GM10847 (cell line): ENCODE data around the gene ALPG.
"Not testable (repeated sequence)": the region's sequence is repeated elsewhere in the genome, so short reads cannot be mapped to it uniquely, and the experiment has no call there.

ENCODE experiments used
- POLR2A ChIP-seq: IDR thresholded peaks from 2 replicates; pipeline ENCODE4 v1.6.1; 2011; ENCODE audit not compliant: insufficient read length; ENCODE audit errors: extremely low read depth

ALPG gene

GRCh38 chr2:232376713-232377112 lies 29.9 kb upstream of the ALPG start:
- no peak for TF ChIP-seq POLR2A

GRCh38 chr2:232377319-232377718 lies 29.3 kb upstream of the ALPG start:
- no peak for TF ChIP-seq POLR2A

GRCh38 chr2:232377841-232378734 lies 28.6 kb upstream of the ALPG start:
- no peak for TF ChIP-seq POLR2A

GRCh38 chr2:232378735-232379151 lies 27.9 kb upstream of the ALPG start, which contains the start of gene ALPP:
ALPP (plus strand) TSS chr2:232378751; CDS start chr2:232378803, 52 bp downstream.
- TF ChIP-seq POLR2A, result not testable (repeated sequence)

- TF ChIP-seq POLR2A, result no peak
Measured at GRCh38 chr2:232382331-232383225, 24.1 kb upstream of the ALPG start.

- TF ChIP-seq POLR2A, result no peak
Measured at GRCh38 chr2:232384466-232384865, 22.2 kb upstream of the ALPG start.

GRCh38 chr2:232385660-232386489 lies 20.8 kb upstream of the ALPG start:
- TF ChIP-seq POLR2A, result no peak

- no peak for TF ChIP-seq POLR2A
Measured at GRCh38 chr2:232386490-232386739, 20.2 kb upstream of the ALPG start.

- TF ChIP-seq POLR2A, result no peak
Measured at GRCh38 chr2:232386740-232387450, 19.7 kb upstream of the ALPG start.

- no peak for TF ChIP-seq POLR2A
Measured at GRCh38 chr2:232387451-232388171, 19.0 kb upstream of the ALPG start.

- TF ChIP-seq POLR2A, result no peak
Measured at GRCh38 chr2:232388324-232388891, 18.2 kb upstream of the ALPG start.

GRCh38 chr2:232389327-232389726 lies 17.3 kb upstream of the ALPG start:
- no peak for TF ChIP-seq POLR2A

- TF ChIP-seq POLR2A, result no peak
Measured at GRCh38 chr2:232390661-232391060, 16.0 kb upstream of the ALPG start.

- no peak for TF ChIP-seq POLR2A
Measured at GRCh38 chr2:232393556-232393955, 13.1 kb upstream of the ALPG start.

- TF ChIP-seq POLR2A, result no peak
Measured at GRCh38 chr2:232395586-232395985, 11.1 kb upstream of the ALPG start.
